TTC549 (cell line): ENCODE results near the gene CDKN2D.
"Not testable (repeated sequence)": the region's sequence is repeated elsewhere in the genome, so short reads cannot be mapped to it uniquely, and the experiment has no call there.

ENCODE experiments used
- FAIRE-seq: peaks from 2 replicates; lab custom pipeline; 2012; peaks lifted over from hg19 to GRCh38; lab: Jason Lieb, UNC

The CDKN2D gene

GRCh38 chr19:10580979-10581631 lies 12.3 kb upstream of the CDKN2D start:
- peak; percentile 58 for FAIRE-seq

GRCh38 chr19:10577951-10578350 lies 9.2 kb upstream of the CDKN2D start:
- FAIRE-seq, result no peak

GRCh38 chr19:10575011-10575716 lies 6.4 kb upstream of the CDKN2D start:
- FAIRE-seq, result no peak

GRCh38 chr19:10574462-10574861 lies 5.7 kb upstream of the CDKN2D start:
- no peak for FAIRE-seq

GRCh38 chr19:10573793-10574192 lies 5.0 kb upstream of the CDKN2D start:
- not testable (repeated sequence) for FAIRE-seq

GRCh38 chr19:10568062-10568825 lies 535 bp downstream of the CDKN2D start:
- no peak for FAIRE-seq

GRCh38 chr19:10567656-10568055 lies 1.1 kb downstream of the CDKN2D start:
- FAIRE-seq, result no peak

- FAIRE-seq, result no peak
Observed at GRCh38 chr19:10566658-10567410, 1.9 kb downstream of the CDKN2D start.

GRCh38 chr19:10566408-10566657 lies 2.4 kb downstream of the CDKN2D start:
- no peak for FAIRE-seq

GRCh38 chr19:10565567-10566407 lies 3.0 kb downstream of the CDKN2D start, which contains the start of gene KRI1:
Gene KRI1 (minus strand): TSS chr19:10566010. CDS start chr19:10565999, 11 bp downstream.
- FAIRE-seq, result no peak

- FAIRE-seq, result no peak
Observed at GRCh38 chr19:10565028-10565566, 3.7 kb downstream of the CDKN2D start.

GRCh38 chr19:10562609-10563008 lies 6.2 kb downstream of the CDKN2D start:
- FAIRE-seq, result no peak

GRCh38 chr19:10560154-10560553 lies 8.6 kb downstream of the CDKN2D start:
- no peak for FAIRE-seq

- no peak for FAIRE-seq
Observed at GRCh38 chr19:10557603-10558197, 11.1 kb downstream of the CDKN2D start.

- no peak for FAIRE-seq
Observed at GRCh38 chr19:10555610-10555973, 13.2 kb downstream of the CDKN2D start.

- no peak for FAIRE-seq
Observed at GRCh38 chr19:10554760-10555609, 13.8 kb downstream of the CDKN2D start.

GRCh38 chr19:10553943-10554381 lies 14.8 kb downstream of the CDKN2D start:
- no peak for FAIRE-seq

- no peak for FAIRE-seq
Observed at GRCh38 chr19:10553087-10553667, 15.6 kb downstream of the CDKN2D start.

GRCh38 chr19:10552510-10553053 lies 16.2 kb downstream of the CDKN2D start:
- FAIRE-seq, result no peak
